Measurements from ENCODE around the gene PAFAH1B1. TPM values are rescaled to one million over a fixed set of nuclear protein-coding genes. Genes with fewer than 3 reads are reported as not detected.
"Not testable (repeated sequence)": the region's sequence is repeated elsewhere in the genome, so short reads cannot be mapped to it uniquely, and the experiment has no call there.

PAFAH1B1 gene
- total RNA-seq, 2 experiments from 2014 or later, result 120 to 123 TPM

GRCh38 chr17:2647957-2648356 is 54.5 kb downstream of the PAFAH1B1 start:
- ATAC-seq (ENCODE audit: poor library complexity) (no peak), DNase-seq (peak in 2 of 14 experiments; percentile 19 to 37)
- Mint-ChIP-seq H3K4me1 (ENCODE audit: low read depth) (peaks cover 12% of the 10 kb centered on the region), H3K4me3 (no peak overlapping the region), H3K27me3 (no peaks in the 10 kb centered on the region), H3K27ac (no peak overlapping the region), H3K9me3 (peaks cover 4% of the 10 kb centered on the region), H3K36me3 (ENCODE audit: low read depth) (peaks cover 61% of the 10 kb centered on the region)
- H3K27ac ChIP-seq (ENCODE audit: low read depth in 1 of 2, low read length in 2 of 2), result no peak overlapping the region
- peaks cover 0 to 5% of the 10 kb centered on the region in 2 experiments for H3K9me3 ChIP-seq (ENCODE audit: control insufficient read depth in 1 of 2, insufficient read depth in 1 of 2, low read length in 2 of 2)
- peaks cover 39% of the 10 kb centered on the region for H3K36me3 ChIP-seq (ENCODE audit: insufficient read depth, low read length)
- H3K4me1 ChIP-seq (ENCODE audit: insufficient read depth, low read length), result no peaks in the 10 kb centered on the region
- no peaks in the 10 kb centered on the region for H3K27me3 ChIP-seq (ENCODE audit: control insufficient read depth in 1 of 2, insufficient read depth in 2 of 2, low read length in 2 of 2)
- no peak overlapping the region for H3K4me3 ChIP-seq (ENCODE audit: low read length)
- TF ChIP-seq CTCF (IDR thresholded peaks at IDR 0.05), result no peak
- ChIA-PET POLR2A (no interaction called here), CTCF (no interaction called here)
- intact Hi-C loops (cut with DNase I, micrococcal nuclease), result no loop called here

GRCh38 chr17:2649191-2649590 is 55.7 kb downstream of the PAFAH1B1 start:
- Histone ChIP-seq H3K4me1 (ENCODE audit: insufficient read depth, low read length) (peaks cover 2% of the 10 kb centered on the region), H3K9me3 (ENCODE audit: control insufficient read depth in 1 of 2, insufficient read depth in 1 of 2, low read length in 2 of 2) (peaks cover 0 to 5% of the 10 kb centered on the region in 2 experiments), H3K36me3 (ENCODE audit: insufficient read depth, low read length) (peaks cover 29% of the 10 kb centered on the region), H3K27me3 (ENCODE audit: control insufficient read depth in 1 of 2, insufficient read depth in 2 of 2, low read length in 2 of 2) (no peaks in the 10 kb centered on the region), H3K4me3 (ENCODE audit: low read length) (no peak overlapping the region), H3K27ac (ENCODE audit: low read depth in 1 of 2, low read length in 2 of 2) (no peak overlapping the region)
- DNase-seq, result no peak
- no peak overlapping the region for H3K4me3 Mint-ChIP-seq
- TF ChIP-seq CTCF (IDR thresholded peaks at IDR 0.05), result no peak
- intact Hi-C loops (cut with DNase I, micrococcal nuclease), result no loop called here
- H3K4me1 Mint-ChIP-seq (ENCODE audit: low read depth), result peaks cover 12% of the 10 kb centered on the region
- ATAC-seq (ENCODE audit: poor library complexity), result no peak
- peaks cover 4% of the 10 kb centered on the region for H3K9me3 Mint-ChIP-seq
- CTCF ChIA-PET, result no interaction called here
- no peaks in the 10 kb centered on the region for H3K27me3 Mint-ChIP-seq
- POLR2A ChIA-PET, result no interaction called here
- H3K27ac Mint-ChIP-seq, result no peak overlapping the region
- peaks cover 61% of the 10 kb centered on the region for H3K36me3 Mint-ChIP-seq (ENCODE audit: low read depth)

DNA sequence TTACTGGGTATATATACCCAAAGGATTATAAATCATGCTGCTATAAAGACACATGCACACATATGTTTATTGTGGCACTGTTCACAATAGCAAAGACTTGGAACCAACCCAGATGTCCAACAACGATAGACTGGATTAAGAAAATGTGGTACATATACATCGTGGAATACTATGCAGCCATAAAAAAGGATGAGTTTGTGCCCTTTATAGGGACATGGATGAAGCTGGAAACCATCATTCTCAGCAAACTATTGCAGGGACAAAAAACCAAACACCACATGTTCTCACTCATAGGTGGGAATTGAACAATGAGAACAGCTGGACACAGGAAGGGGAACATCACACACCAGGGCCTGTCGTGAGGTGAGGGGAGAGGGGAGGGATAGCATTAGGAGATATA is 59.5 kb downstream of the PAFAH1B1 start:
- H3K27me3 ChIP-seq (ENCODE audit: control insufficient read depth in 1 of 2, insufficient read depth in 2 of 2, low read length in 2 of 2); H3K4me3 Mint-ChIP-seq; DNase-seq; H3K4me3 ChIP-seq (ENCODE audit: low read length); H3K27ac ChIP-seq (ENCODE audit: low read depth in 1 of 2, low read length in 2 of 2); ATAC-seq (ENCODE audit: poor library complexity); H3K9me3 Mint-ChIP-seq; H3K27me3 Mint-ChIP-seq; intact Hi-C loops (cut with DNase I, micrococcal nuclease); H3K9me3 ChIP-seq (ENCODE audit: control insufficient read depth in 1 of 2, insufficient read depth in 1 of 2, low read length in 2 of 2): not testable (repeated sequence)
- H3K4me1 Mint-ChIP-seq (ENCODE audit: low read depth), result peaks cover 41% of the 10 kb centered on the region
- peaks cover 19% of the 10 kb centered on the region for H3K4me1 ChIP-seq (ENCODE audit: insufficient read depth, low read length)
- peaks cover 59% of the 10 kb centered on the region for H3K36me3 Mint-ChIP-seq (ENCODE audit: low read depth)
- peaks cover 17% of the 10 kb centered on the region for H3K36me3 ChIP-seq (ENCODE audit: insufficient read depth, low read length)
- ChIA-PET POLR2A (interaction anchor here (0.8 kb wide), 1 partner anchor 47 kb away, joined by 3 read pairs; no protein-coding TSS in a partner anchor), CTCF (interaction anchor here (1.6 kb wide), 1 partner anchor 10 kb away, joined by 5 read pairs; no protein-coding TSS in a partner anchor)
- H3K27ac Mint-ChIP-seq, result peak overlapping the region; percentile 61

DNA sequence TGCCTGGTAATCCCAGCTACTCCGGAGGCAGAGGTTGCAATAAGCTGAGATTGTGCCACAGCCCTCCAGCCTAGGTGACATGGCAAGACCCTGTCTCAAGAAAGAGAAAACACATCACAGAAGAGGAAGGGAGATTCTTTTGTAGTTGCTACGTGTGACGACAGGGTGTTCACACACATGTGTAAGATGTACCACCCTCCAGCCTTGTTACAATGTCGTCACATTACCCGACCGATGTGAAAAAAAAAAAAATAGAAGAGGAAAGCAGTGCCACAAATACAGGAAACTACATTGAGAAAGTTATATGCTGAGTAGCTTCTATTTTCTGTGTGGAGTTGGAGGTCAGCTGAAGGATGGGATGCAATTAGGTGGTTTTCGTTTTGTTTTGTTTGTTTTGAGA is 62.1 kb downstream of the PAFAH1B1 start:
- ChIA-PET POLR2A (no interaction called here), CTCF (interaction anchor here (1.0 kb wide), 1 partner anchor 34 kb away, joined by 3 read pairs; no protein-coding TSS in a partner anchor)
- TF ChIP-seq CTCF (IDR thresholded peaks at IDR 0.05), result no peak
- Mint-ChIP-seq H3K36me3 (ENCODE audit: low read depth) (peaks cover 52% of the 10 kb centered on the region), H3K4me1 (ENCODE audit: low read depth) (peaks cover 53% of the 10 kb centered on the region), H3K9me3 (peaks cover 4% of the 10 kb centered on the region), H3K27me3 (no peaks in the 10 kb centered on the region), H3K4me3 (no peak overlapping the region), H3K27ac (peak overlapping the region; percentile 79)
- peaks cover 0 to 5% of the 10 kb centered on the region in 2 experiments for H3K9me3 ChIP-seq (ENCODE audit: control insufficient read depth in 1 of 2, insufficient read depth in 1 of 2, low read length in 2 of 2)
- intact Hi-C loops (cut with DNase I, micrococcal nuclease), result no loop called here
- peaks cover 8% of the 10 kb centered on the region for H3K36me3 ChIP-seq (ENCODE audit: insufficient read depth, low read length)
- peaks cover 28% of the 10 kb centered on the region for H3K4me1 ChIP-seq (ENCODE audit: insufficient read depth, low read length)
- DNase-seq (peak in 3 of 14 experiments; percentile 9 to 35 (median 14)), ATAC-seq (ENCODE audit: poor library complexity) (peak; percentile 67)
- no peak overlapping the region for H3K27ac ChIP-seq (ENCODE audit: low read depth in 1 of 2, low read length in 2 of 2)
- no peaks in the 10 kb centered on the region for H3K27me3 ChIP-seq (ENCODE audit: control insufficient read depth in 1 of 2, insufficient read depth in 2 of 2, low read length in 2 of 2)
- no peak overlapping the region for H3K4me3 ChIP-seq (ENCODE audit: low read length)
